ENCODE data around the gene FGFR3.
"Not testable (repeated sequence)": the region's sequence is repeated elsewhere in the genome, so short reads cannot be mapped to it uniquely, and the experiment has no call there.

Gene FGFR3

DNA sequence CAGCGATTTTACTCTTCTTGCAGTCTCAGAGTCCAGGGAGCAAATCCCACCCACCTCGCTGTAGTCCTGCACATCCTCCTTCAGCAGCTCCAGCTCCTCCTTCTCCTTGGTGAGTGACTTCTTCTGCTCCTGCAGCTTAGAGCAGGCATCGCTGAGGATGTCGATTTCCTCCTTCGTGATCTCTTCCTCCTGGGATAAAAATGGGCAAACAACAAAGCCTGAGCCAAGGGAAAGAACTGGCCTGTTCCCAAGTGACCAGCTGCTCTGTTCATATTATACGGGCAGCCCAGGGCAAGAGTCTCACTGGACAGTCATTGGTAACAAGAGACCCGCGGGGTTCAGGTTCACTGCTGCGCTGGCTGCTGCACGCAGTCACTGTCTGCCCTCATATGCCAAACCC, 26.2 kb downstream of the FGFR3 start:
- no peak for DNase-seq (ENCODE audit: low read depth in 2 of 2)

DNA sequence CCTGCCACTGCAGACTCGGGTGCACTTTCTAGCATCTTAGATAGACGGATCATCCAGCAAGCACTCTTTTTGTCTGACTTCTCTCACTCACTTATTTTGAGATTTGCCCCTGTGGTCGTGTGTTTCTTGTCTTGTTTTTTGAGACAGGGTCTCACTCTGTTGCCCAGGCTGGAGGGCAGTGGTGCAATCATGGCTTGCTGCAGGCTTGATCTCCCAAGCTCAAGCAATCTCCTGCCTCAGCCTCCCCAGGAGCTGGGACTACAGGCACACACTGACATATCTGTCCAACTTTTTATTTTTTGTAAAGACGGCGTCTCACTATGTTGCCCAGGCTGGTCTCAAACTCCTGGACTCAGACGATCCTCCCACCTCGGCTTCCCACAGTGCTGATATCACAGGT, 26.7 kb downstream of the FGFR3 start:
- DNase-seq (ENCODE audit: low read depth in 2 of 2), result no peak

DNA sequence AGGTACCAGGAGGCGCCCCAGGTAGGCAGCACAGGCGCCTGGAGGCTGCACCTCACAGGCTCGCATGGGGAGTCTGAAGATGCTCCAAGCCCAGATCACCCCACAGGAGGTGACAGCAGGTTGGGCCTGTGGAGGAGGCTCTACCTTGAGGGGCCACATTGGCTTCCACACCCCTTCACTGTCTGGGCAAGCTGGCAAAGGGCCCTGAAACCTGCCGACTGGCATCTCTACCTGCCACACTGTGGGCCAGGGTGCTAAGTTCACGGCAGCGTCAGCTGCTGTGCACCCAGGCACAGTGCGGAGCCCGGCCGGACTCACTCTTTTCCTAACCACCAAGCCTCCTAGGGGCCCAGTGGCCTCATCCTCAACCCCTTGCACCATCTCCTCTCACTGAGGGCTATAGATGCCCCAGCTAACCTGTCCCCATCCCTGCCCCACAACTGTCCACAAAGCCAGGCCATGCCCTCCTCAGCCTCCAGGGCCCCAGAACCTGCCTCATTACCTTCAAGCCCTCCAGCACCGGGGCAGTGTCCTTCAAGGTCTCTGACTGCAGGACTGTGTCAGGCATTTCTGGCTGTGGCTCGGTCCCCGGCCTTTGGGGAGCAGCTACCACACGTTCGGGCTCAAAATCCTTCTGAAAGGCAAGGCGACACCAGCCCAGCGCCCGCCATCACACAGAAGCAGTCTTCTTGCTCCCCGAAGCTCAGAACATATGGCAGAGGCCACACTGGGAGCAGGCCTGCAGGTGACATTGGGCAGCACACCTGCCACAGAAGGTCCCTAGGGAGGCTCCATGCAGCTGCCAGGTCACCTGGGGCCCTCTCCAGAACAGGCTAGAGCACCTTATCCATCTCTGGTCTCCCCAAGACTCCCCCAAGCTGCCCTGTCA, 28.8 kb downstream of the FGFR3 start:
- DNase-seq (ENCODE audit: low read depth in 2 of 2), result no peak

DNA sequence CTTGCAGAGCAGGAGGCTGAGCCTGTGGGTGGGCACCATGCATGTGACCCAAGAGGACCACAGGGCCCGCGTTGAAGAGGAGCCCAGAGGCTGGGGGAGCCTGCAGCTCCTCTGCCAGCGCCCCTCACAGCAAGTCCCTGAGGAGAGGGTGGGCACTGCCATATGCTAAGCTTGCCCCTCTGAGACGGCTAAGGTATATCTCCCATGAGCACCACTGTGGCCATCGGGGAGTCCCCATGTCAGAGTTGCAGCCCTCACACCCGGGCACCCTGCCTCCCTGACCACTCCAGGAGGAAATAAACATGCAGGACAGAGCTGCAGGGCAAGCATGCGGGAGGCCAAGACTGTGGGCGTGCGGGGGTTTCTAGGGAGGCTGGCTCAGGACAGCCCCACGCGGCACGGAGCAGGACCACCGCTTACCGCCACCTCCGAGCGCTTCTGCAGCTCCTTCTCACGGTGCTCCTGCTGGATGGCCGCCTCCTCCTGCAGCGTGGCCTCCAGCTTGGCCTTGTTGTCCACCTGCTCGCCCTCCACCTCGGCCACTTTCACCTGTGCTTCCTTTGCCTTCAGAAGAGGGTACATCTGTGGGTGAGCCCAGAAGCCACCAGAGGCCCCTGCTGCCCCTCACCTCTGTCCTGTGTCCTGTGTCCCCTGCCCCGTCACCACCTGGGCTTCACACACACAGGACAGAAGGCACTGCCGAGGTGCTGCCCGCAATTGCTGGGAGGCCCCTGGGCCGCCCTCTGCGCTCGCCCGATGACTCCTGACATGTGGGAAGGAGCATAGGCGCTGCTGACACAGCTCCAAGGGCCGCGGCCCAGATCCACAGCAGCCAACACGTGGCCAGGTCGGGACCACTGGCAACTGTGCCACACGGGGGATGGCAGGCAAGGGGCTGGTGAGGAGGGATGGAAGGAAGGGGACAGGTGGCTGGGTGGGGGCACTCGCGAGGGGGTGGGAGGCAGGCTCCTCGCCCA, 29.8 kb downstream of the FGFR3 start:
- DNase-seq (ENCODE audit: low read depth in 2 of 2), result no peak

GRCh38 chr4:1823545-1823932, 30.4 kb downstream of the FGFR3 start:
- DNase-seq (ENCODE audit: low read depth in 2 of 2), result no peak

- DNase-seq (ENCODE audit: low read depth in 2 of 2), result no peak
Observed at GRCh38 chr4:1824746-1825145, 31.7 kb downstream of the FGFR3 start.

GRCh38 chr4:1825326-1825725, 32.2 kb downstream of the FGFR3 start:
- DNase-seq (ENCODE audit: low read depth in 2 of 2), result no peak

- DNase-seq (ENCODE audit: low read depth in 2 of 2), result no peak
Observed at GRCh38 chr4:1826531-1827350, 33.6 kb downstream of the FGFR3 start.

DNA sequence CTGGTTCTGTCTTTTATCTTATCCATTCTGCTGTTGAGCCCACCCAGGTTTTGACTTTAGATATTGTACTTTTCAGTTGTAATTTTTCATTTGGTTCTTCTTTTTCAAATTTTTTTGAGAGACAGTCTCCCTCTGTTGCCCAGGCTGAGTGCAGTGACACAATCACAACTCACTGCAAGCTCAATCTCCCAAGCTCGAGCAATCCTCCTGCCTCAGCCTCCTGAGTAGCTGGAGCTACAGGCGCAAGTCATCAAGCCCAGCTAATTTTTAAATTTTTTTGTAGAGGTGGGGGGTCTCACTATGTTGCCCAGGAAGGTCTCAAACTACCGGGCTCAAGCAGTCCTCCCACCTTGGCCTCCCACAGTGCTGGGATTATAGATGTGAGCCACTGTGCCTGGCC, 37.1 kb downstream of the FGFR3 start:
- no peak for DNase-seq (ENCODE audit: low read depth in 2 of 2)

DNA sequence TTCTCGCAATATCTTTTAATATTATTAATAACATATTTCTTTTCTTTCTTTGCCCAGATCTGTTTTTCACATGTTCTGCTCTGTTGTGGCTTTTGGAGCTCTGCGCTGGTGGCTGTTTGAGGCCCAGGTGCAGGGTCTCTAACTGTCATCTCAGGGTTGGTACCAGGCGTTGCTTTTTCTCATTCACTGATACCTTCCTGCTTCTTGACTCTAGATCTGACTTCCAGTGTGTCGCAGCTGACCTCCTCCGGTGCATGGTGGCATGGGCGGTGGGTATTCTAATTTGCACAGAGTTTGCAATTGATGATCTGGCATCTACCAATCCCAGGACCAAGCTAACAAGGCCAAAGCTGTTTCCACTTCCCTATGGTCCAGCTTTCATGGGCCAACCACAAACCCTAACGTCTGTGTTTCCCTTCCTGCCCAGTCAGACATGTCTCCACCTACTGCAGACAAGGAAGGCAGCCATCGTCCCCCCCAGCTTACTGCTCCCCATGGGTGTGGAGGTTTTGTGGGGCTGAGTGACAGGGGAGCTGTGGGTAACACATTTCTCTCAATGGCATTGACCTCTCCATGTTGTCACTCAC, 37.6 kb downstream of the FGFR3 start:
- DNase-seq (ENCODE audit: low read depth in 2 of 2), result no peak

DNA sequence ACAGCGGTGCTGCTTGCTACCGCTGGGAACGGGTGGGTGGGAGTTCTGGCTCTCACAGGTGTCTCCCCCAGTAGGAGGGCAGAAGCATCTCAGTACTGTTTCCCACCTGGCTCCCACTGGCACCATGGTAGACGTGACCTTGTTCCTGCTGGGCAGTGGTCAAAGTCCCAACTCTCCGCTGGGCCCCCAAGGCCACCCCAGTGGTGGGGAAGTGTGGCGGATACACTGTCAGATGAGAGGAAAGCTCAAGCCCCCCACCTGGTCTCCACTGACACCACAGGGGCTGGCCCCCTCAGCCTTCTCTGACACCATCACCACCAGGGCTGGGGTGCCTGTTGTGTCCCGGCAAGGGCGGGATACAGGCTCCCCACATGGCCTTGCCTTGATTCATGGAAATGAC, 38.2 kb downstream of the FGFR3 start:
- DNase-seq (ENCODE audit: low read depth in 2 of 2), result no peak

DNA sequence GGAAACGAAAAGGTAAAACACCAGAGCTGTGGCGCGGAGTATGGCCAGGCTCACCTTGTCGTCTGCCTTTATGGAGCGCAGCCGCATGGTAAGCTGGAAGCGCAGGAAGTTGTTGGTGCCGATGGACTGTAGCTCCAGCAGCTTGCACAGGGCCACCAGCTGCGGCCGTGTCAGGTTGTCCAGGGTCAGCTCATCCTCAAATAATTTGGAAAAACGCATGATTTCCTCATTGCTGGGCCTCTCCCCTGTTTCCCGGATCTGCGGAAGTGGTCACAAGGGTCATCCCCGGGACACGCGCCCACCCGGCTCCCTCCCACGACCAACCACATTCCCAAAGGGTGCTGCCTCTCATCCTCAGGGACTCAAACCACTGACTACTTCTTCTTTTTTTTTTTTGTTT, 39.6 kb downstream of the FGFR3 start:
- no peak for DNase-seq (ENCODE audit: low read depth in 2 of 2)

DNA sequence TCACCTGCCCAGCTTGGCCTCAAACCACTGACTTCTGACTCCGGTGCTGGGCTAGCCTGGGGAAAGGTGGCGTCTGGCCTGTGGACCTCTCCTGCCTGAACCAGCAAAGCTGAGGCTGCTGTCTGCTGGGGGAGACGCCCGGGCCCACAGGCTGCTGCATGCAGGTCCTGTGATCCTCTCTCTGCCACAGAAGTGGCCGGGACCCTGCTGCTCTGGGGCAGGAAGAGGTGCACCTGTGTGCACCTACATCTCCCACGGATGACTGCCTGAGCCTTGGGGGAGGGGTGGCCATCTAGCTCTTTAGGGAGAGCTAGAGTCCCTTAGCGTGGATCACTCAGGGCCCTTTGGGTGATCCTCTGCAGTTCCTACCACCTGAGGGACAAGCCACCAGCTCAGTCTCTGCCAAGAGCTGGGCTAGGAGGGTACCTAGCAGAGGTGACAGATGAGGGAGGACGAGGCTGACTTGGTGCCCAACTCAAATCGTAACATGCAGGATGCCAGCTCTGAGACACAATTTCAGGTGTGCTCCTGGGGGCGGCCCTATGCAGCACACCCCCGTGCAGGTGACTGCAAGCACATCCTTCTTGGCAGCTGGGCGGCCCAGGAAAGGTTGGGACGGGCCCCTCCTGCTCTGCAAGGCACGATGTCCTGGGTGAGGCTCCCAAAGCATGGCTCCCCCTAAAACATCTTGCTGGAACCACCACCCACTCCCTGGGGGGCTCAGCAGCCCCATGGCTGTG, 40.4 kb downstream of the FGFR3 start:
- no peak for DNase-seq (ENCODE audit: low read depth in 2 of 2)

- DNase-seq (ENCODE audit: low read depth in 2 of 2), result no peak
Observed at GRCh38 chr4:1834047-1834775, 41.1 kb downstream of the FGFR3 start.

DNA sequence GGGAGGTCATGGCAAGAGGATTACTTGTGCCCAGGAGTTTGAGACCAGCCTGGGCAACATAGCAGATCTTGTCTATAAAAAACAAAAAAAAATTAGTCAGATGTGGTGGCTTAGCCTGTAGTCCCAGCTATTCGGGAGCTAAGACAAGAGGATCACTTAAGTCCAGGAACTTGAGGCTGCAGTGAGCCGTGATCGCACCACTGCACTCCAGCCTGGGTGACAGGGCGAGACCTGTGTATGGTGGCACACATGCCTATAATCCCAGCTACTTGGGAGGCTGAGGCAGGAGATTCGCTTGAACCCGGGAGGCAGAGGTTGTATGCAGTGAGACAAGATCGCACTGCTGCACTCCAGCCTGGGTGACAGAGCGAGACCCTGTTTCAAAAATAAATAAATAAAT, 42.7 kb downstream of the FGFR3 start:
- DNase-seq (ENCODE audit: low read depth in 2 of 2), result not testable (repeated sequence)

- DNase-seq (ENCODE audit: low read depth in 2 of 2), result no peak
Observed at GRCh38 chr4:1836650-1837049, 43.6 kb downstream of the FGFR3 start.

GRCh38 chr4:1837069-1837468, 44.0 kb downstream of the FGFR3 start:
- no peak for DNase-seq (ENCODE audit: low read depth in 2 of 2)

GRCh38 chr4:1839282-1839681, 46.2 kb downstream of the FGFR3 start:
- DNase-seq (ENCODE audit: low read depth in 2 of 2), result no peak

- DNase-seq (ENCODE audit: low read depth in 2 of 2), result no peak
Observed at GRCh38 chr4:1841201-1841886, 48.3 kb downstream of the FGFR3 start.

GRCh38 chr4:1841887-1842210, 48.8 kb downstream of the FGFR3 start:
- no peak for DNase-seq (ENCODE audit: low read depth in 2 of 2)
